Measurements from ENCODE around the gene FXR1. TPM values are rescaled to one million over a fixed set of nuclear protein-coding genes. Genes with fewer than 3 reads are reported as not detected.
A peak's percentile ranks its signal among the peaks of the same experiment; 100 is the strongest.

FXR1 gene
- total RNA-seq, 1 donor from 2014 or later, result 145 TPM

DNA sequence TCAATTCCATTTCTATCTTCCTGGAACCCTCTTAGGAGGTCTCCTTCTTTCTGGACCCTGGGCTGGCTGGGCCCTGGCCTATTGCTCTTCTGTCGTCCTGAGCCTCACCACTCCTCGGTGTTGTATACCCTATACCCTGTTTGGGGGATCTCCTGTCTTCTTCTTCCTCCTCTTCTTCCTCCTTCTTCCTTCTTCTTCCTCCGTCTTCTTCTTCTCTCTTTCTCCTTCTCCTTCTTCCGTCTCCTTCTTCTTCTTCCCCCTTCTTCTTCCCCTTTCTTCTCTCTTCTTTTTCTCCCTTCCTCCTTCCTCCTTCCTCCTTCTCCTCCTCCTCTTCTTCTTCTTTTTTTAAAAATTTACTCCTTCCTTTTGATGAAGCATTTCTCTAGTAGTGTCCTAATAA lies 30.4 kb upstream of the FXR1 start:
- no peak for DNase-seq (ENCODE audit: low read depth)
- TF ChIP-seq, protein P1, sequence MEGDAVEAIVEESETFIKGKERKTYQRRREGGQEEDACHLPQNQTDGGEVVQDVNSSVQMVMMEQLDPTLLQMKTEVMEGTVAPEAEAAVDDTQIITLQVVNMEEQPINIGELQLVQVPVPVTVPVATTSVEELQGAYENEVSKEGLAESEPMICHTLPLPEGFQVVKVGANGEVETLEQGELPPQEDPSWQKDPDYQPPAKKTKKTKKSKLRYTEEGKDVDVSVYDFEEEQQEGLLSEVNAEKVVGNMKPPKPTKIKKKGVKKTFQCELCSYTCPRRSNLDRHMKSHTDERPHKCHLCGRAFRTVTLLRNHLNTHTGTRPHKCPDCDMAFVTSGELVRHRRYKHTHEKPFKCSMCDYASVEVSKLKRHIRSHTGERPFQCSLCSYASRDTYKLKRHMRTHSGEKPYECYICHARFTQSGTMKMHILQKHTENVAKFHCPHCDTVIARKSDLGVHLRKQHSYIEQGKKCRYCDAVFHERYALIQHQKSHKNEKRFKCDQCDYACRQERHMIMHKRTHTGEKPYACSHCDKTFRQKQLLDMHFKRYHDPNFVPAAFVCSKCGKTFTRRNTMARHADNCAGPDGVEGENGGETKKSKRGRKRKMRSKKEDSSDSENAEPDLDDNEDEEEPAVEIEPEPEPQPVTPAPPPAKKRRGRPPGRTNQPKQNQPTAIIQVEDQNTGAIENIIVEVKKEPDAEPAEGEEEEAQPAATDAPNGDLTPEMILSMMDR (conservative IDR thresholded peaks at IDR 0.05; ENCODE audit: low read depth, low read length), result no peak
- H3K4me3 ChIP-seq (ENCODE audit: low read depth, low read length), result no peak overlapping the region

DNA sequence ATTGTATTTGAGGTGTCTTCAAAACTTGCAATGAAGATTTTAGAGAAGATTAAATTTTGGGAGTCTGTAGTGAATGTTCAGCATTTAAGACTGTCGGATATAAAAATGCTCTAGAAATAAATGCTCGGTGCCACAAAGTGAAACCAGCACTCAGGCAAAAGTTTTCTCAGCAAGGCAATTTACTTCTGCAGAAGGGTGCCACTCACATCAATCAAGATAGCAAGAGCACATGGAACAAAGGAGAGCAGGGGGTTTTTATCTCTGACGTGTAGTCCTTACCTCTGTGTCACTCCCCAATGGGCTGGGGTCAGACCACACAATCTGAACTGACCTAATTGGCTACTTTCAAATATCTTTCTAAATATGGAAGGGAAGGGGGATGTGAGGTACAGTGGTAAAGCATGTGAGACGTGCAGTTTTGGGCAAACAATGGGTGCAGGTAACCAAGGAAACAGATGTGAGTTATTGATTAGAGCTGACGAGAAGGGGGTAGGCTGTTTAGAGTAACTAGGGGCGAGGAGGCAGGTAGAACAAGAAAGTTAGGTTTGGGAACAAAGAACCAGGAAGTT lies 23.4 kb upstream of the FXR1 start:
- TF ChIP-seq, protein P1 (conservative IDR thresholded peaks at IDR 0.05; ENCODE audit: low read depth, low read length), result no peak
- H3K4me3 ChIP-seq (ENCODE audit: low read depth, low read length), result no peak overlapping the region
- DNase-seq (ENCODE audit: low read depth), result no peak

DNA sequence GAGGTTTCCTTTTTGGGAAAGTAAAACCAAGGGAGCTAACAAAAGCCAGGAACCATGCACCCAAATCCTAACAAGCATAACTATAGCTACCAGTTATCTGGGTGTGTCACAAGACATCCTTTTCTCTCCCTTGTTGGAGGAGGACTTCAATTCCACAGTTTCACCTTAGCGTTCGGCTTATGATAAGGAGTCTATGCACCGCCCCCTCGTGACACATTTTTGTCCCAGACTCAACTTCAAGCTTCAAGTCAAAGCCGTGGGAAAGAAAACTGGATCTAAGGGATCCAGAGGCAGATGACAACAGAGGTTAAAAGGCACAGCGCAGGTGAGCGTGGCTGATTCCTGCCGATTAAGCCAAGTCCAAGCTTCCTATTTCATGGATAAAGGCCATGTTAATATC lies 13.9 kb upstream of the FXR1 start:
- H3K4me3 ChIP-seq (ENCODE audit: low read depth, low read length), result no peak overlapping the region
- TF ChIP-seq, protein P1 (conservative IDR thresholded peaks at IDR 0.05; ENCODE audit: low read depth, low read length), result no peak
- no peak for DNase-seq (ENCODE audit: low read depth)

DNA sequence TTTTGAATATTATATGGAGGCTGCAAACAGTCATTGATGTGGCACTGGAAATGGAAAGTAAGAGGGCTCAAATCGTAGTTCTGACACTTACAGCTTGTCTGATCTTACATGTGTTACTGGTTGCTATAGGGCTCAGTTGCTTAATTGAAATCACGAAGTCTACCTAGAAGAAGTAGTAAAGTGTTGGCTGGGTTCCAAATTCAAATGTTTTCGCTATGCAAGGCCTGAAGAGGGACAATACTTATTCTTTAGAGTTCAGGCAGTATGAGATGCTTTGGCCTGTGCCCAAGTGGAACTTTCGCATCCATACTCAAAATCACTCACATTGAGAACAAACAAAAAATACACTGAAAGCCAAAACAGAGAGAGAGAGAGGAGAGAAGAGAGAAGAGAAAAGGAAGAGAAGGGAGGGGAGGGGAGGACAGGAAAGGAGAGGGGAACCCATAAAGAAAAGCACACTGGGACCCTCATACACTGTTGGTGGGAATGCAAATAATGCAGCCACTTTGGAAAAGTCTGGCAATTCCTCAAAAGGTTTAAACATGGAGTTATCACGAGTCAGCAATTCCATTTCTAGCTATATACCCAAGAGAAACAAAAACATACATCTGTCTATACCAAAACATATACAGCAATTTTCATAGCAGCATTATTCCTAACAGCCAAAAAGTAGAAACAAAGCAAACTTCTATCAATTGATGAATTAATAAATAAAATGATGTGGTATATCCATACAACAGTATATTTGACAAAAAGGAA lies 2.9 kb upstream of the FXR1 start:
- TF ChIP-seq, protein P1 (conservative IDR thresholded peaks at IDR 0.05; ENCODE audit: low read depth, low read length), result no peak
- DNase-seq (ENCODE audit: low read depth), result no peak
- no peak overlapping the region for H3K4me3 ChIP-seq (ENCODE audit: low read depth, low read length)

DNA sequence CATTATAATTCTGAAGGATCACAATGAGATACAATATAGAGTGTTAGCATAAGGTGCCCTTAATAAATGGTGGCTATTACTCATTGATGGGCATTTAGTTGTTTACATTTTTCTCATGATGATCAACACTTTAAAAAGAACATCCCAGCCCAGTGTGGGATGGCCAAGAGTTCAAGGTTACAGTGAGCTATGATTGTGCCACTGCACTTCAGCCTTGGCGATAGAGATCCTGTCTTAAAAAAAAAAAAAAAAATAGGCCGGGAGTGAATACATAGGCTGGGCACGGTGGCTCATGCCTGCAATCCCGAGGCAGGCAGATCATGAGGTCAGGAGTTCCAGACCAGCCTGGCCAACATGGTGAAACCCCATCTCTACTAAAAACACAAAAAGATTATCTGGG lies 1.6 kb upstream of the FXR1 start:
- TF ChIP-seq, protein P1 (conservative IDR thresholded peaks at IDR 0.05; ENCODE audit: low read depth, low read length), result no peak
- no peak overlapping the region for H3K4me3 ChIP-seq (ENCODE audit: low read depth, low read length)
- DNase-seq (ENCODE audit: low read depth), result no peak

DNA sequence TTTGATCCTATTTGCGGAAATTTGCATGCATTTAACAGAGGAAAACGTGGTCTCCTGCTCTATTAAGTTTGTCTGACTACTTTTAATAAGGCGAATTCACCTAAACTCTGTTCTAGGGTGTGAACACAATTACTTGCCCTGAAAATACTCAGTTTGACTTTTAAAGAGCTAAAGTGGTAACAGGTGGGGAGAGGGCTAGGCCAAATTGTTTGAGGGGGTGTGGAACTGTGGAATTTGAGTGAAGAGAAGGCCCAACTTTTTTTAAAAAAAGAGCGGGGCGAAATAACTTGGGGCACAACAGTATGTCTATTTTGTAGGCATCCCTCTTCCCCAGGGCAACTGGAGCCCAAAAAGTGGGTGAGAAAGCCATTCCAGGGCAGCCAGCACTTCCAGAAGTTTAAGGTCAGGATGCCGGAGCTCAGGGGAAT lies 580 bp upstream of the FXR1 start:
- DNase-seq (ENCODE audit: low read depth), result no peak
- TF ChIP-seq, protein P1 (conservative IDR thresholded peaks at IDR 0.05; ENCODE audit: low read depth, low read length), result no peak
- peak overlapping the region; percentile 80 for H3K4me3 ChIP-seq (ENCODE audit: low read depth, low read length)
